Common myeloid progenitor, CD34-positive (primary cell): ENCODE data around the gene FXYD1.

ENCODE experiments used
- CTCF ChIA-PET: fragments of 350-600 bp; sonication (Branson Sonifier 250); formaldehyde crosslinking; loops from one replicate; lab custom pipeline; 2021; ENCODE audit warnings: antibody characterized with exemption; lab: Charles Lee
- POLR2A ChIA-PET: fragments of 350-600 bp; sonication (Branson Sonifier 250); formaldehyde crosslinking; loops from one replicate; lab custom pipeline; 2021; ENCODE audit warnings: antibody characterized with exemption; lab: Charles Lee
- DNase-seq, 3 donors: peaks; one replicate each; pipeline versions ENCODE4 v3.0.0 to v3.0.0-alpha.2; 2013
- H3K27ac ChIP-seq, 2 experiments: 1 replicate in 1 of 2; 2 replicates in 1 of 2; pipeline ENCODE4 v1.7.0; 2013; ENCODE audit warnings: inconsistent platforms in 2 of 2, low read length in 2 of 2, mild to moderate bottlenecking in 2 of 2, low read depth in 1 of 2, moderate library complexity in 1 of 2; ENCODE audit not compliant: severe bottlenecking in 2 of 2, insufficient read depth in 1 of 2, poor library complexity in 1 of 2
- H3K27me3 ChIP-seq, 5 experiments: replicated peaks in 2 of 5; 1 replicate in 3 of 5; 2 replicates in 2 of 5; pipeline versions ENCODE4 v1.6.1 to v1.7.0; 2013; ENCODE audit warnings: low read length in 4 of 5, mild to moderate bottlenecking in 2 of 5, moderate library complexity in 2 of 5, inconsistent platforms in 1 of 5; ENCODE audit not compliant: insufficient read depth in 5 of 5, control insufficient read depth in 4 of 5
- H3K36me3 ChIP-seq, 4 experiments: 1 replicate in 2 of 4; 2 replicates in 2 of 4; pipeline versions ENCODE4 v1.6.1 to v1.7.0; 2013; ENCODE audit warnings: low read length in 3 of 4, control low read depth in 1 of 4, mild to moderate bottlenecking in 1 of 4; ENCODE audit not compliant: control insufficient read depth in 4 of 4, insufficient read depth in 4 of 4
- H3K4me1 ChIP-seq, 4 experiments: 1 replicate in 3 of 4; 2 replicates in 1 of 4; pipeline versions ENCODE4 v1.6.1 to v1.7.1; 2013; ENCODE audit warnings: low read length in 3 of 4, mild to moderate bottlenecking in 3 of 4, control low read depth in 1 of 4, inconsistent platforms in 1 of 4, moderate library complexity in 1 of 4; ENCODE audit not compliant: control insufficient read depth in 4 of 4, insufficient read depth in 4 of 4; ENCODE audit errors: control extremely low read depth in 1 of 4
- H3K4me3 ChIP-seq, 7 experiments: 1 replicate in 4 of 7; 2 replicates in 3 of 7; pipeline versions ENCODE4 v1.5.1 to v1.7.0; 2013; ENCODE audit warnings: mild to moderate bottlenecking in 7 of 7, low read length in 6 of 7, moderate library complexity in 6 of 7, inconsistent platforms in 2 of 7, low read depth in 2 of 7, control low read depth in 1 of 7; ENCODE audit not compliant: insufficient read depth in 4 of 7, control insufficient read depth in 1 of 7; ENCODE audit errors: extremely low read depth in 1 of 7
- H3K9me3 ChIP-seq, 5 experiments: 1 replicate in 4 of 5; 2 replicates in 1 of 5; pipeline versions ENCODE4 v1.6.1 to v1.7.1; 2013; ENCODE audit warnings: low read length in 4 of 5, mild to moderate bottlenecking in 2 of 5, inconsistent platforms in 1 of 5, low read depth in 1 of 5, moderate library complexity in 1 of 5; ENCODE audit not compliant: control insufficient read depth in 4 of 5, insufficient read depth in 2 of 5; ENCODE audit errors: control extremely low read depth in 1 of 5
- WGBS: methylation state at CpG from one replicate; pipeline ENCODE4 v1.1.5; 2013; ENCODE audit not compliant: insufficient coverage; 5-methylcytosine and 5-hydroxymethylcytosine counted together

The FXYD1 gene

DNA sequence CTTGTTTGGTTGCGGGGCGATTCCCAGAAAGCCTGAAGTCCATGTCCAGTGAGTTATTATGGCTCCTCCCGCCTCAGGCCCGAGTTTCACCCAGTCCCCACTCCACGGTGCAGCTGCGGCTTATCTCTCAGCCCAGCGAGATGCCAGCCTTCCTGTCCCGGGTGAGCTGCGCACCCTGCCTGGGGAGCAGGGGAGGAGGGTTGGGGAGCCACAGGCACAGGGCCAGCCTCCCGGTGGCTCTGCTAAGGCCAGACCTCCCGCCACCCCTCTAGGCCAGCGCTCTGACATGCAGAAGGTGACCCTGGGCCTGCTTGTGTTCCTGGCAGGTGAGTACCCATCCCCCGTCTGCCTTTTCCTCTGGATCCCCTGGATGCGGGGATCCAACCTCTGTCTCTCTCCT, 19.5 kb upstream of the FXYD1 start:
- H3K4me3 ChIP-seq: peak overlapping the region in 3 of 7 experiments; percentile 22 to 55 (median 26)
- WGBS: 14% methylated on average over 12 of the region's 14 CpGs

DNA sequence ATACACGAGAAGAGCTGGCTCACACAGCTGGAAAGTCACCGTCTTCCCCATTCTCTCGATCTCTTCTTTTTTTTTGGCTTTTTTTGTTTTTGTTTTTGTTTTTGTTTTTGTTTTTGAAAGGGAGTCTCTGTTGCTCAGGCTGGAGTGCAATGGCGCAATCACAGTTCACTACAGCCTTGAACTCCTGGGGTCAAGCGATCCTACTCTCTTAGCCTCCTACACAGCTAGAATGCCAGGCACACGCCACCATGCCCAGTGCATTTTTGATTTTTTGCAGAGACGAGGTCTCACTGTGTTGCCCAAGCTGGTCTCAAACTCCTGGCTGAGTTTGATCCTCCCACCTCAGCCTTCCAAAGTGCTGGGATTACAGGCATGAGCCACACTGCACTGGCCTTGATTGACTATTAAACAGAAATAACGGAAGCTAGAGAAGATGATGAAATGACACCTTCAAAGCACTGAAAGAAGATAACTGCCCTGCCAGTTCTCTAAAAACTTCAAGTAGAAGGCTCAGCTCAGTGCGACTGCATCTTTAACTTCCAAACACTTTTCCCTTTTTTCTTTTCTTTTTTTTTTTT, 19.0 kb upstream of the FXYD1 start:
- 85% methylated on average over 5 of the region's 9 CpGs for WGBS
- no peaks in the 10 kb centered on the region for H3K36me3 ChIP-seq
- H3K27me3 ChIP-seq: no peaks in the 10 kb centered on the region
- no peak for DNase-seq
- no peaks in the 10 kb centered on the region for H3K9me3 ChIP-seq
- ChIA-PET CTCF (interaction anchor here (1.1 to 3.2 kb wide), 6 partner anchors 9 to 49 kb away, joined by 3 to 19 read pairs (median 5); partner anchors contain the start of genes FXYD5 and LGI4), POLR2A (interaction anchor here (1.4 kb wide), 1 partner anchor 21 kb away, joined by 4 read pairs; no protein-coding TSS in a partner anchor)
- no peak overlapping the region for H3K4me3 ChIP-seq
- H3K4me1 ChIP-seq: peaks cover 1 to 76% (median 38%) of the 10 kb centered on the region in 4 experiments
- H3K27ac ChIP-seq: no peak overlapping the region

More for the DNA sequence above, 19.5 kb upstream of the FXYD1 start:
- Histone ChIP-seq H3K4me1 (peaks cover 1 to 76% (median 38%) of the 10 kb centered on the region in 4 experiments), H3K27ac (no peak overlapping the region), H3K9me3 (no peaks in the 10 kb centered on the region), H3K36me3 (no peaks in the 10 kb centered on the region), H3K27me3 (no peaks in the 10 kb centered on the region)
- DNase-seq: peak; percentile 60 to 83 (median 73)
- ChIA-PET POLR2A (interaction anchor here (1.4 kb wide), 1 partner anchor 22 kb away, joined by 4 read pairs; no protein-coding TSS in a partner anchor), CTCF (interaction anchor here (1.1 to 3.2 kb wide), 8 partner anchors 8 to 76 kb away, joined by 3 to 19 read pairs (median 4); partner anchors contain the start of genes FXYD5 and LGI4)

DNA sequence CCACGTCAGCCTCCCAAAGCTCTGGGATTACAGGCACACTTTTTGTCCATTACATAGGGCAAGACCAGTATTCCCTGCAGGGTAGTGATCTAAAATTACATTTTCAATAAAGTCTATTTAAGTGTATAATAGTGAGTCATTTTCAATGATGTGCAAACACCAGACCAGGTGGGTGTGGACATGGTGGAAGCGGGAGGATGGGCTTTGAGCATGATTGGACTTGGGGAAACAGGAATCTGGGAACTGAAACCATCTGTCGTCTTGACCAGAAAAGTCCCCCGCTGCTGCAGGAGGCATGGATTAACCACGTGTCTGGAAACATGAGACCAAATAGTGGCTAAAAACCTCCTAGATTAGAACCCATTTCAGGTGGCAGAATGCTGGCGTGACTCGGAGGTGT, 18.1 kb upstream of the FXYD1 start:
- ChIA-PET POLR2A (no interaction called here), CTCF (interaction anchor here (1.4 to 3.2 kb wide), 4 partner anchors 9 to 16 kb away, joined by 3 to 19 read pairs (median 6); partner anchors contain the start of gene LGI4)
- no peak overlapping the region for H3K4me3 ChIP-seq
- 85% methylated on average over 4 of the region's 7 CpGs for WGBS
- no peaks in the 10 kb centered on the region for H3K9me3 ChIP-seq
- no peak for DNase-seq
- H3K27ac ChIP-seq: no peak overlapping the region
- H3K27me3 ChIP-seq: no peaks in the 10 kb centered on the region
- H3K36me3 ChIP-seq: no peaks in the 10 kb centered on the region
- peaks cover 1 to 72% (median 34%) of the 10 kb centered on the region in 4 experiments for H3K4me1 ChIP-seq

DNA sequence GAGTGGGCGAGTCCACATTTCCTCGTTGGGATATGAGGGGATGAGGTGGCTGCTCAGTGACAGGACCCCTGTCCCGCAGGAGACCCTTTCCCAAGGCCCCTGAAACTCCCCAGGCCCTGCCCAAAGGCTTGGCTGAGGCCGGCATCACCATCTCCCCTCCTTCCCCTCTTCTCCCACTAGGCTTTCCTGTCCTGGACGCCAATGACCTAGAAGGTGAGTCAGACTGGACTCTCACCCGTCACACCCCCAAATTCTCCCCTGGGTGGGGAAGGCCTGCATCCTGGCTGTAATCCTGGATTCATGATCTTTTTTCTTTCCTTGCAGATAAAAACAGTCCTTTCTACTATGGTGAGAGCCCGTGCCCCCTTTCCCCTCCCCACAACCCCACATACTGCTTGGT, 17.7 kb upstream of the FXYD1 start:
- Histone ChIP-seq H3K4me3 (no peak overlapping the region), H3K9me3 (no peaks in the 10 kb centered on the region), H3K27ac (no peak overlapping the region), H3K4me1 (peaks cover 1 to 69% (median 34%) of the 10 kb centered on the region in 4 experiments), H3K27me3 (no peaks in the 10 kb centered on the region), H3K36me3 (no peaks in the 10 kb centered on the region)
- POLR2A ChIA-PET: no interaction called here
- CTCF ChIA-PET: interaction anchor here (4.8 kb wide), 1 partner anchor 15 kb away, joined by 39 read pairs; the partner anchor contains the start of gene LGI4
- DNase-seq: no peak
- 95% methylated on average over 4 of the region's 7 CpGs for WGBS

DNA sequence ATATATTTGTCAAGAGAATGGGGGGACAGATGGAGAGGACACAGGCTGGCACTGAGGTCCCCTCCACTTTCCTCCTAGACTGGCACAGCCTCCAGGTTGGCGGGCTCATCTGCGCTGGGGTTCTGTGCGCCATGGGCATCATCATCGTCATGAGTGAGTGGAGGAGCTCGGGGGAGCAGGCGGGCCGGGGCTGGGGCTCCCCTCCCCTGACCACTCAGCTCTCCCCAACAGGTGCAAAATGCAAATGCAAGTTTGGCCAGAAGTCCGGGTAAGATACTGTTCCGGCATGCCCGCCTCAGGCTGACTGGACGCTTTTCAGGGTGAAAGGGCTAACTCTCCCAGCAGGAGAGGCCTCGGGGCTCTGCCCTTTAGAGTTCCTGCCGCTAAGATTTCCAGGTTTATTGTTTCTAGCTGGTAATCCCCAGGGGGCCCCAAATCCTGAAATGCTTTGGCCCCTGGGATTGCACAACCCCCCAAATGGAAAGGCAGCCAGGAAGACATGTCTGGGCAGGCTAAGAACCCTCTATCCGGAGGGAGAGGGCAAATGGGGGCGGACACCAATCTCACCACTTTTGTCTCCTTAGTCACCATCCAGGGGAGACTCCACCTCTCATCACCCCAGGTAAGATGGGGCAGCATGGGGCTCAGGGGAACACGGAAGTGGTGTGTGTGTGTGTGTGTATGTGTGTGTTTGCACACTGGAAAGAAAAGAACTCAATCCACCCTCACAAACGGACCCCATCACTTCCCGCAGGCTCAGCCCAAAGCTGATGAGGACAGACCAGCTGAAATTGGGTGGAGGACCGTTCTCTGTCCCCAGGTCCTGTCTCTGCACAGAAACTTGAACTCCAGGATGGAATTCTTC, 15.7 kb upstream of the FXYD1 start:
- Histone ChIP-seq H3K36me3 (no peaks in the 10 kb centered on the region), H3K4me1 (peaks cover 1 to 52% (median 30%) of the 10 kb centered on the region in 4 experiments), H3K4me3 (no peak overlapping the region), H3K27ac (no peak overlapping the region), H3K27me3 (no peaks in the 10 kb centered on the region), H3K9me3 (no peaks in the 10 kb centered on the region)
- ChIA-PET POLR2A (no interaction called here), CTCF (interaction anchor here (0.6 to 4.8 kb wide), 5 partner anchors 8 to 56 kb away, joined by 3 to 39 read pairs (median 3); partner anchors contain the start of gene LGI4)
- over 99% methylated on average over 17 of the region's 19 CpGs for WGBS
- no peak for DNase-seq

DNA sequence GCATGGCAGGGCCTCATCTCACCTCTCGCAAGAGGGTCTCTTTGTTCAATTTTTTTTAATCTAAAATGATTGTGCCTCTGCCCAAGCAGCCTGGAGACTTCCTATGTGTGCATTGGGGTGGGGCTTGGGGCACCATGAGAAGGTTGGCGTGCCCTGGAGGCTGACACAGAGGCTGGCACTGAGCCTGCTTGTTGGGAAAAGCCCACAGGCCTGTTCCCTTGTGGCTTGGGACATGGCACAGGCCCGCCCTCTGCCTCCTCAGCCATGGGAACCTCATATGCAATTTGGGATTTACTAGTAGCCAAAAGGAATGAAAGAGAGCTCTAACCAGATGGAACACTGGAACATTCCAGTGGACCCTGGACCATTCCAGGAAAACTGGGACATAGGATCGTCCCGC, 15.1 kb upstream of the FXYD1 start:
- Histone ChIP-seq H3K36me3 (no peaks in the 10 kb centered on the region), H3K4me1 (peaks cover 1 to 45% (median 25%) of the 10 kb centered on the region in 4 experiments), H3K27ac (no peak overlapping the region), H3K27me3 (no peaks in the 10 kb centered on the region), H3K9me3 (no peaks in the 10 kb centered on the region), H3K4me3 (peak overlapping the region in 2 of 7 experiments; percentile 74 to 82)
- ChIA-PET POLR2A (no interaction called here), CTCF (interaction anchor here (0.6 to 4.8 kb wide), 4 partner anchors 9 to 57 kb away, joined by 3 to 39 read pairs (median 7); partner anchors contain the start of gene LGI4)
- no peak for DNase-seq
- WGBS: 93% methylated on average over 3 of the region's 5 CpGs
